PFSK-1 (cell line): Measurements from ENCODE around the gene ULBP3.

Source experiments
- FOXP2 ChIP-seq: optimal IDR thresholded peaks from 2 replicates; pipeline ENCODE3; 2011; ENCODE audit warnings: borderline replicate concordance, control low read depth, inconsistent platforms; ENCODE audit not compliant: insufficient read depth; ENCODE audit errors: extremely low read length, extremely low read depth
- POLR2AphosphoS5 ChIP-seq: IDR thresholded peaks from 2 replicates; pipeline ENCODE4 v1.6.1; 2012; ENCODE audit warnings: low read depth, mild to moderate bottlenecking, control low read depth, low read length, moderate library complexity
- SIN3A ChIP-seq: IDR thresholded peaks from 2 replicates; pipeline ENCODE4 v1.6.1; 2012; ENCODE audit warnings: mild to moderate bottlenecking, low read length, moderate library complexity, borderline replicate concordance; ENCODE audit not compliant: insufficient read depth
- TAF1 ChIP-seq: IDR thresholded peaks from 2 replicates; pipeline ENCODE4 v1.6.1; 2012; ENCODE audit warnings: low read length, control low read depth, borderline replicate concordance; ENCODE audit not compliant: insufficient read depth
- TF ChIP-seq, protein P1 (sequence below), 2 experiments: IDR thresholded peaks; 2 replicates each; pipeline versions ENCODE4 v1.6.1 to v1.8.0; 2011 to 2012; ENCODE audit warnings: low read depth in 2 of 2, low read length in 2 of 2, control low read depth in 1 of 2, inconsistent platforms in 1 of 2, mild to moderate bottlenecking in 1 of 2, moderate library complexity in 1 of 2; ENCODE audit not compliant: insufficient read depth in 1 of 2

The ULBP3 gene

DNA sequence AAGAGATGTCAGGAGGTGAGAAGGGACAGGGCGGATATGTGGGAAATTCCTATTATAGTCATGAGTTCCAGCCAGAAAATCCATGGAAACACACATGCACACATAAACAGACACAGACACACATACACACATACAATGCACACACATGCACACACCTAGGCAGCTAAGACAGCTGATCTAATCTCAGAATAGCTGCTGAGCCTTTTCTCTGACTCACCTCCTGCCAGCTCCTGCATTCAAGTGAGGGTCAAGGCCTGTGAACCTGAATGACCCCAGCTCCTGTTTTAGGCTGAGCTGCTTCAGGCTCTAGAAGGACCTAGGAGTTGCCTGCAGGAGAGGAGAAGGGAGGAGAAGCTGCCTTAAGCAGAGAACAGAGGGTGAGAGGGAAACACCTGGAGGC lies 22.0 kb downstream of the ULBP3 start:
- TF ChIP-seq SIN3A (no peak), TAF1 (no peak), POLR2AphosphoS5 (no peak), FOXP2 (no peak)
- TF ChIP-seq, protein P1, sequence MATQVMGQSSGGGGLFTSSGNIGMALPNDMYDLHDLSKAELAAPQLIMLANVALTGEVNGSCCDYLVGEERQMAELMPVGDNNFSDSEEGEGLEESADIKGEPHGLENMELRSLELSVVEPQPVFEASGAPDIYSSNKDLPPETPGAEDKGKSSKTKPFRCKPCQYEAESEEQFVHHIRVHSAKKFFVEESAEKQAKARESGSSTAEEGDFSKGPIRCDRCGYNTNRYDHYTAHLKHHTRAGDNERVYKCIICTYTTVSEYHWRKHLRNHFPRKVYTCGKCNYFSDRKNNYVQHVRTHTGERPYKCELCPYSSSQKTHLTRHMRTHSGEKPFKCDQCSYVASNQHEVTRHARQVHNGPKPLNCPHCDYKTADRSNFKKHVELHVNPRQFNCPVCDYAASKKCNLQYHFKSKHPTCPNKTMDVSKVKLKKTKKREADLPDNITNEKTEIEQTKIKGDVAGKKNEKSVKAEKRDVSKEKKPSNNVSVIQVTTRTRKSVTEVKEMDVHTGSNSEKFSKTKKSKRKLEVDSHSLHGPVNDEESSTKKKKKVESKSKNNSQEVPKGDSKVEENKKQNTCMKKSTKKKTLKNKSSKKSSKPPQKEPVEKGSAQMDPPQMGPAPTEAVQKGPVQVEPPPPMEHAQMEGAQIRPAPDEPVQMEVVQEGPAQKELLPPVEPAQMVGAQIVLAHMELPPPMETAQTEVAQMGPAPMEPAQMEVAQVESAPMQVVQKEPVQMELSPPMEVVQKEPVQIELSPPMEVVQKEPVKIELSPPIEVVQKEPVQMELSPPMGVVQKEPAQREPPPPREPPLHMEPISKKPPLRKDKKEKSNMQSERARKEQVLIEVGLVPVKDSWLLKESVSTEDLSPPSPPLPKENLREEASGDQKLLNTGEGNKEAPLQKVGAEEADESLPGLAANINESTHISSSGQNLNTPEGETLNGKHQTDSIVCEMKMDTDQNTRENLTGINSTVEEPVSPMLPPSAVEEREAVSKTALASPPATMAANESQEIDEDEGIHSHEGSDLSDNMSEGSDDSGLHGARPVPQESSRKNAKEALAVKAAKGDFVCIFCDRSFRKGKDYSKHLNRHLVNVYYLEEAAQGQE (IDR thresholded peaks at IDR 0.05; ENCODE audit: insufficient read depth in 1 of 2, low read depth in 2 of 2, low read length in 2 of 2), result no peak

DNA sequence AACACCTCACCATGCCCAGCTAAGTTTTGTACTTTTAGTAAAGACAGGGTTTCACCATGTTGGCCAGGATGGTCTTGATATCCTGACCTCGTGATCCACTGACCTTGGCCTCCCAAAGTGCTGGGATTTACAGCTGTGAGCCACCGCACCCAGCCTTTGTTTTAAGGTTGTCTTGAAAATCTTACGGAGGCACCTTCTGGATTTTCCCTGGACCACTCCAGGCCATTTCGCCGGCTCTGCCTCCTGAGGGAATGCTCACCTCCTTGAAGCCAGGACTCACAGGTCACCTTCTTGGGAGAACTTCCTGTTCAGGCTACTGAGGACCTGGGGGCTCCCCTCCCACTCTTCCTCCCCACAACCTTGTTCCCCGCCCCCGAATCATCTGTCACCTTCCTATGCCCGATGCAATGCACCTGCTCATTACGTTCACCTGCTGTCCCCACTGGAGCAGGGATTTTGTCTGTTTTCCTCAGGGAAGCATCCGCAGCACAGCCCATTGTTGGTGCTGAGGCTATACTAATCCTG lies 24.2 kb downstream of the ULBP3 start:
- TF ChIP-seq TAF1 (no peak), SIN3A (no peak), FOXP2 (no peak), POLR2AphosphoS5 (no peak)
- TF ChIP-seq, protein P1 (IDR thresholded peaks at IDR 0.05; ENCODE audit: insufficient read depth in 1 of 2, low read depth in 2 of 2, low read length in 2 of 2), result no peak

DNA sequence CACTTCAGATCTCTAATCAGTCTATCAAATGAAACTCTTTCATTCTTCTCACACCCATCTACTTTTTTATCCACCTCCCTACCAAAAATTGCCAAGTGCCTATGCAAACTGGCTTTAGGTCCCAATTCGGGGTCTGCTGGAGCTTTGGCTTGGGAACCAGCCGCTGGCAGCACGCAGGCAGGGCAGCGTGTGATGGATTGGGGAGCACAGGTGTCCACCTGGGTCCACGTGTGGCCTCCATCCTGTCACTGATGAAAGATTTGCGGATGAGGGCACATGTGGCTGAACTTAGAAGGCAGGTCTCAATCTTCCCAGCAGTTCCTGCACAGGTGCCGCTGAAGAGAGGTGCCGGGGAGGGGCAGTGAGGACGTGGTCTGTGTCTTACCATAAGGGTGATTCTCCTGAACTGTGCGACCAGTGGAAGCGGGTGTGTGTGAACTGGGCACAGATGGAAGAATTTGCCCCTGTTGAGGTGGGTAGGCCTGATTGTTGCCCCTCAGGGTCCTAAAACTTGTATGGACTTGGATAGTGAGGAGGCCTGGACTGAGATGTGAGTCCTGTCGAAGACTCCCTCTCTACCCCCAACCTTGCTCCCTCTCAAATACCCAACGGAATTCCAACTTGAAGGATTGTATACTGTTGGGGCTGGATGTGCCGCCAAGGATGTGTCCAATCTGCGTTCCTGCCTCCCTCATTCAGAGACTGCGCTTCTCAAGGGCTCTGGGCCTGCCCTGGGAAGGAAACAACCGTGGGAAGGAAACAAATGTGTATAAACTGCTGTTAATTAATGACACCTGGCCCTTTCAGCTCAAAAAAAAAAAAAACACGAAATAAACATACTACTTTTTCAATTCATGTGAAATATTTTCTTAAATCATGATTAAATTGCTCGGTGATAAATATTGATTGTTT lies 25.2 kb downstream of the ULBP3 start:
- TF ChIP-seq SIN3A, result no peak
- no peak for TF ChIP-seq POLR2AphosphoS5
- TF ChIP-seq, protein P1 (IDR thresholded peaks at IDR 0.05; ENCODE audit: insufficient read depth in 1 of 2, low read depth in 2 of 2, low read length in 2 of 2), result no peak
- TF ChIP-seq FOXP2, result no peak

DNA sequence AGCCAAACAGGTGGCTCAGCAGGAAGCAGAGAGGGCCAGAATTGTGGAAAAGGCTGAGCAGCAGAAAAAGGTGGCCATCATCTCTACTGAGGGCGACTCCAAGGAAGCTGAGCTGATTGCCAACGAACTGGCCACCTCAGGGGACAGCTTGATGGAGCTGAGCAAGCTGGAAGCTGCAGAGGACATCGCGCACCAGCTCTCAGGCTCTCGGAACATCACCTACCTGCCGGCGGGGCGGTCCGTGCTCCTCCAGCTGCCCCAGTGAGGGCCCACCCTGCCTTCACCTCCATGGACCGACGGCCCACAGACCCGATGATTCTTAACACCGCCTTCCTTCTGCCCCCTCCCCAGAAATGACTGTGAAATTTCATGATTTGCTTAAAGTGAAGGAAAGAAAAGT lies 25.8 kb downstream of the ULBP3 start:
- TF ChIP-seq, protein P1 (IDR thresholded peaks at IDR 0.05; ENCODE audit: insufficient read depth in 1 of 2, low read depth in 2 of 2, low read length in 2 of 2), result no peak
- TF ChIP-seq FOXP2, result no peak
